Measurements from ENCODE around the gene SEC14L1.

DNA sequence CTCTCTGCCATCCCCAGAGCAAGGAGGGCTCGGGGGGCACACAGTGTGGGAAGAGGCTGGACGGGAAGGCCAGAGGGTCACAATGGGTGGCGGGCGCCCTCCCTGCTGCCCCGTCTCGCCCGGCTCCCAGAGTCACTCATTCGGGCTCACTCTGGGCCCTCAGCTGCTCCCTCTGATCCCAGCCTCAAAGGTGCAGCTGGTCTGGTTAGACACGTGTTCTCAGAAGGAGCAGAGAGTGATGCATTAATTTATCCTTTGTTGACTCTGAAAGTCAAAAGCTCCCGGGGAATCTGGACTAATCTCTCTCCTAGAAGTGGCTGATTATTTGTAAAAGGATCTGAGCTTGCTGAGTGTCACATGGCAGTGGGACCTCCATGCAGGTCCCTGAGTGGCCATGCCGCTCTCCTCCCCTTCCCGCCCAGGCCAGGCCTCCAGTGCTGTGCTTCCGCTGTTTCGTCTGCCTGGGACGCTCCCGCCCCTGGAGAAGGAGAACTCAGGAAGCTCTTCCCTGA, 87.5 kb downstream of the SEC14L1 start:
- TF ChIP-seq, protein P1, sequence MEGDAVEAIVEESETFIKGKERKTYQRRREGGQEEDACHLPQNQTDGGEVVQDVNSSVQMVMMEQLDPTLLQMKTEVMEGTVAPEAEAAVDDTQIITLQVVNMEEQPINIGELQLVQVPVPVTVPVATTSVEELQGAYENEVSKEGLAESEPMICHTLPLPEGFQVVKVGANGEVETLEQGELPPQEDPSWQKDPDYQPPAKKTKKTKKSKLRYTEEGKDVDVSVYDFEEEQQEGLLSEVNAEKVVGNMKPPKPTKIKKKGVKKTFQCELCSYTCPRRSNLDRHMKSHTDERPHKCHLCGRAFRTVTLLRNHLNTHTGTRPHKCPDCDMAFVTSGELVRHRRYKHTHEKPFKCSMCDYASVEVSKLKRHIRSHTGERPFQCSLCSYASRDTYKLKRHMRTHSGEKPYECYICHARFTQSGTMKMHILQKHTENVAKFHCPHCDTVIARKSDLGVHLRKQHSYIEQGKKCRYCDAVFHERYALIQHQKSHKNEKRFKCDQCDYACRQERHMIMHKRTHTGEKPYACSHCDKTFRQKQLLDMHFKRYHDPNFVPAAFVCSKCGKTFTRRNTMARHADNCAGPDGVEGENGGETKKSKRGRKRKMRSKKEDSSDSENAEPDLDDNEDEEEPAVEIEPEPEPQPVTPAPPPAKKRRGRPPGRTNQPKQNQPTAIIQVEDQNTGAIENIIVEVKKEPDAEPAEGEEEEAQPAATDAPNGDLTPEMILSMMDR (IDR thresholded peaks at IDR 0.05; ENCODE audit: low read length) = no peak
- TF ChIP-seq EZH2 (optimal IDR thresholded peaks at IDR 0.05; ENCODE audit: low read depth, low read length) (no peak), EZH2phosphoT487 (IDR thresholded peaks at IDR 0.05; ENCODE audit: low read length) (no peak)
